ENCODE measurements around the gene SEMA6C.

- no peak for TF ChIP-seq GATA2 (IDR thresholded peaks at IDR 0.05; ENCODE audit: low read depth, low read length)
- no peak for TF ChIP-seq GATA3 (IDR thresholded peaks at IDR 0.05; ENCODE audit: low read depth, low read length)
Observed at GRCh38 chr1:151104630-151105029, 41.8 kb downstream of the SEMA6C start.

Data from SH-SY5Y (cell line).